ENCODE measurements around the gene AP2B1. TPM values are rescaled to one million over a fixed set of nuclear protein-coding genes. Genes with fewer than 3 reads are reported as not detected.

Gene AP2B1
- total RNA-seq, 1 experiment from 2014 or later = 217 TPM

- WGBS (ENCODE audit: extremely low coverage, insufficient read length, low lambda C conversion rate) = no CpG with 5 or more reads among the region's 1 CpG
Measured at GRCh38 chr17:35543856-35544255, 43.3 kb upstream of the AP2B1 start.

More at GRCh38 chr17:35543856-35544255, 43.3 kb upstream of the AP2B1 start:
- no peak overlapping the region for H3K4ac ChIP-seq (ENCODE audit: low read depth, low read length)
- no peak overlapping the region for H3K27ac ChIP-seq (ENCODE audit: insufficient read length, low read depth, low read length)
- no peak overlapping the region for H3K4me2 ChIP-seq (ENCODE audit: insufficient read depth, insufficient read length, low read length)
- DNase-seq = no peak
- no peak overlapping the region for H2BK15ac ChIP-seq (ENCODE audit: low read depth, low read length)
- no peak overlapping the region for H2AFZ ChIP-seq (ENCODE audit: low read length)
- no peaks in the 10 kb centered on the region for H3K9me3 Mint-ChIP-seq
- H3K36me3 Mint-ChIP-seq (ENCODE audit: insufficient read depth in 1 of 3, low read depth in 3 of 3) = no peaks in the 10 kb centered on the region
- TF ChIP-seq CTCF (conservative IDR thresholded peaks at IDR 0.05) = no peak
- no peak overlapping the region for H2BK20ac ChIP-seq (ENCODE audit: low read depth, low read length, poor library complexity, severe bottlenecking)
- no peak overlapping the region for H3K9ac ChIP-seq (ENCODE audit: extremely low read depth, insufficient read length, low read length)
- no peak overlapping the region for H3K27ac Mint-ChIP-seq
- H3K4me1 Mint-ChIP-seq = no peaks in the 10 kb centered on the region
- H4K91ac ChIP-seq (ENCODE audit: insufficient read length, low read depth, low read length) = no peak overlapping the region
- H3K4me3 Mint-ChIP-seq = no peak overlapping the region
- H3K79me1 ChIP-seq (ENCODE audit: insufficient read depth, low read depth, low read length, poor library complexity, severe bottlenecking) = no peaks in the 10 kb centered on the region
- H3K4me1 ChIP-seq (ENCODE audit: insufficient read depth, low read length) = no peaks in the 10 kb centered on the region
- H4K5ac ChIP-seq (ENCODE audit: insufficient read length, low read depth, low read length) = no peak overlapping the region
- H3K18ac ChIP-seq (ENCODE audit: insufficient read length, low read depth, low read length) = no peak overlapping the region
- H2BK120ac ChIP-seq (ENCODE audit: low read depth, low read length, poor library complexity, severe bottlenecking) = no peak overlapping the region
- H3K27me3 Mint-ChIP-seq (ENCODE audit: low read depth) = peaks cover 20% of the 10 kb centered on the region
- H2BK5ac ChIP-seq (ENCODE audit: insufficient read length, low read length) = no peak overlapping the region
- H3K23me2 ChIP-seq (ENCODE audit: insufficient read length, low read depth, low read length, poor library complexity, severe bottlenecking) = no peaks in the 10 kb centered on the region
- H4K8ac ChIP-seq (replicated peaks; ENCODE audit: insufficient read length, low read depth, low read length) = no peak overlapping the region
- no peak overlapping the region for H2BK12ac ChIP-seq (ENCODE audit: insufficient read length, low read depth, low read length)
- H3K79me2 ChIP-seq (ENCODE audit: insufficient read depth, low read length) = no peaks in the 10 kb centered on the region
- H3K27me3 ChIP-seq (ENCODE audit: insufficient read depth, low read length) = no peaks in the 10 kb centered on the region
- H3K56ac ChIP-seq (ENCODE audit: insufficient read length, low read depth, low read length) = no peak overlapping the region
- no peak overlapping the region for H3K23ac ChIP-seq (ENCODE audit: insufficient read length, low read depth, low read length)
- H3K9me3 ChIP-seq (ENCODE audit: control insufficient read depth, low read depth, low read length) = no peaks in the 10 kb centered on the region
- H3K14ac ChIP-seq (ENCODE audit: insufficient read depth, low read length) = no peak overlapping the region
- no peaks in the 10 kb centered on the region for H4K20me1 ChIP-seq (ENCODE audit: control insufficient read depth, insufficient read depth, insufficient read length)
- H3T11ph ChIP-seq (ENCODE audit: low read length) = no peak overlapping the region
- no peak overlapping the region for H2AK5ac ChIP-seq (ENCODE audit: insufficient read length, low read length)

Measured in H9 (cell line).